Measurements from ENCODE around the gene CLDN25. TPM values are rescaled to one million over a fixed set of nuclear protein-coding genes. Genes with fewer than 3 reads are reported as not detected.
"Not testable (repeated sequence)": the region's sequence is repeated elsewhere in the genome, so short reads cannot be mapped to it uniquely, and the experiment has no call there.

CLDN25 gene
- total and polyA plus RNA-seq, 12 donors: not detected

DNA sequence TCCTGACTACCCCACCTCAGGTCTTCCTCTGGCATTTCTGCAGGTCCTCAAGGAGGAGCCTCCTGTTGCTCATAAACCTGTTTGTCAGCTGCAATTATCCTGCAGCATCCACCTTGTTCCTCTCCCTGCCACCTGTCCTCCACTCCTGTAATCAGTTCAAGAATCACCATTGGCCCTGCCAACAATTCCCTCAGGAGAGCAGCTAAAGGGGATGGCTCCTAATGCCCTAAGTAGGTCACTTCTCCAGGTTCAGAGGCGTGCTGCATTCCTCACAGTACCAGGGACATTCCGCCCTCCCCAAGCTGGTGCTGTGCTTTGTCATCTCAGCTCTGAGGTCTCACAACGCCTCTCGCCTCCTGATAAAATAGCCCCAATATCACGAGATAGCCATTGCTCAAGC lies 2.1 kb downstream of the CLDN25 start:
- DNase-seq: no peak
- TF ChIP-seq, protein P1, sequence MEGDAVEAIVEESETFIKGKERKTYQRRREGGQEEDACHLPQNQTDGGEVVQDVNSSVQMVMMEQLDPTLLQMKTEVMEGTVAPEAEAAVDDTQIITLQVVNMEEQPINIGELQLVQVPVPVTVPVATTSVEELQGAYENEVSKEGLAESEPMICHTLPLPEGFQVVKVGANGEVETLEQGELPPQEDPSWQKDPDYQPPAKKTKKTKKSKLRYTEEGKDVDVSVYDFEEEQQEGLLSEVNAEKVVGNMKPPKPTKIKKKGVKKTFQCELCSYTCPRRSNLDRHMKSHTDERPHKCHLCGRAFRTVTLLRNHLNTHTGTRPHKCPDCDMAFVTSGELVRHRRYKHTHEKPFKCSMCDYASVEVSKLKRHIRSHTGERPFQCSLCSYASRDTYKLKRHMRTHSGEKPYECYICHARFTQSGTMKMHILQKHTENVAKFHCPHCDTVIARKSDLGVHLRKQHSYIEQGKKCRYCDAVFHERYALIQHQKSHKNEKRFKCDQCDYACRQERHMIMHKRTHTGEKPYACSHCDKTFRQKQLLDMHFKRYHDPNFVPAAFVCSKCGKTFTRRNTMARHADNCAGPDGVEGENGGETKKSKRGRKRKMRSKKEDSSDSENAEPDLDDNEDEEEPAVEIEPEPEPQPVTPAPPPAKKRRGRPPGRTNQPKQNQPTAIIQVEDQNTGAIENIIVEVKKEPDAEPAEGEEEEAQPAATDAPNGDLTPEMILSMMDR (IDR thresholded peaks at IDR 0.05): no peak
- WGBS, 2 donors: 32 to 45% methylated on average over 5 of the region's 5 CpGs
- Histone ChIP-seq H3K9me3 (no peaks in the 10 kb centered on the region), H3K36me3 (no peaks in the 10 kb centered on the region), H3K27me3 (no peaks in the 10 kb centered on the region), H3K4me3 (no peak overlapping the region), H3K27ac (no peak overlapping the region), H3K4me1 (peaks cover 0 to 19% (median 0%) of the 10 kb centered on the region in 9 donors)
- intact Hi-C loops (cut with DNase I): no loop called here
- peak in 2 of 8 donors; percentile 21 to 41 for ATAC-seq

DNA sequence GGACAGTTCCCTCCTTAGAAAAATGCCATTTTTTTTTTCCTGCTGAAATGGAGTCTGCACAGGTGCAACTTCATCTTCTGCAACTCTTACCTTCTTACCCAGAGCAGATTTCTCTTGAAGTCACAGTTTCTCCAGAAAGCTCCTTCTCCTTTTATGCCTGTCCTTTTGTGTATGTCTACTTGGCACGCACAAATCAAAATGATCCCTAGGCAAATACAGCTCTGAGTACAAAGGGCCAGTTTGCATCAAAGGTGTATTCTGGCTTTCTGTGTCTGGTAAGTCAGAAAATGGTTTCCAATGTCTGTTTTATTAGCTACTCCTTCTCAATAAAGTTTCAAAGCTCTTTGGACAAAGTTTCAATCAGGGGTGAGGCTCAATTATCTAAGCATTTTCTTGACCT lies 2.5 kb downstream of the CLDN25 start:
- intact Hi-C loops (cut with DNase I): no loop called here

DNA sequence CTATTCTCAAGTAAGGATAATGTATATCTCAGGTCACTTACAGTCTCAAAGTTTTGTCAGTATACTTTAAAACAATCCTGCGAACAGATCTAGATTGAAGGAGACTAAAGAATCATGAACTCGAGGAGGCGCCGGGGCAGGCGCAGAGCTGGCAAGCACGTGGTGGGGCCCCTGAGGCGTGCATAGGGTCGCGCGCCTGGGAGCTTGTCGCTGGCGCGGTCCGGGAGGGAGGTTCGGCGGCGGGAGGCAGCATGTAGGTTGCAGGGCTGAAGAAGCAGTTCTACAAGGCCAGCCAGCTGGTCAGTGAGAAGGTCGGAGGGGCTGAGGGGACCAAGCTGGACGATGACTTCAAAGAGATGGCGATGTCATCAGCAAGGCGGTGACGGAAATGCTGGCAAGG lies 9.4 kb downstream of the CLDN25 start:
- H3K27me3 ChIP-seq; H3K9me3 ChIP-seq; H3K36me3 ChIP-seq; H3K4me1 ChIP-seq; intact Hi-C loops (cut with DNase I); ATAC-seq; DNase-seq; H3K4me3 ChIP-seq; H3K27ac ChIP-seq: not testable (repeated sequence)
- 83 to 84% methylated on average over 22 of the region's 22 CpGs for WGBS, 2 donors

More for the DNA sequence above, 2.5 kb downstream of the CLDN25 start:
- H3K4me3 ChIP-seq: no peak overlapping the region
- H3K36me3 ChIP-seq: no peaks in the 10 kb centered on the region
- no peaks in the 10 kb centered on the region for H3K9me3 ChIP-seq
- H3K27me3 ChIP-seq: no peaks in the 10 kb centered on the region
- WGBS, 2 donors: 87 to 94% methylated on average over 1 of the region's 1 CpG
- TF ChIP-seq, protein P1 (IDR thresholded peaks at IDR 0.05): no peak
- no peak overlapping the region for H3K27ac ChIP-seq
- ATAC-seq (no peak), DNase-seq (no peak)
- peaks cover 0 to 19% (median 0%) of the 10 kb centered on the region in 9 donors for H3K4me1 ChIP-seq

DNA sequence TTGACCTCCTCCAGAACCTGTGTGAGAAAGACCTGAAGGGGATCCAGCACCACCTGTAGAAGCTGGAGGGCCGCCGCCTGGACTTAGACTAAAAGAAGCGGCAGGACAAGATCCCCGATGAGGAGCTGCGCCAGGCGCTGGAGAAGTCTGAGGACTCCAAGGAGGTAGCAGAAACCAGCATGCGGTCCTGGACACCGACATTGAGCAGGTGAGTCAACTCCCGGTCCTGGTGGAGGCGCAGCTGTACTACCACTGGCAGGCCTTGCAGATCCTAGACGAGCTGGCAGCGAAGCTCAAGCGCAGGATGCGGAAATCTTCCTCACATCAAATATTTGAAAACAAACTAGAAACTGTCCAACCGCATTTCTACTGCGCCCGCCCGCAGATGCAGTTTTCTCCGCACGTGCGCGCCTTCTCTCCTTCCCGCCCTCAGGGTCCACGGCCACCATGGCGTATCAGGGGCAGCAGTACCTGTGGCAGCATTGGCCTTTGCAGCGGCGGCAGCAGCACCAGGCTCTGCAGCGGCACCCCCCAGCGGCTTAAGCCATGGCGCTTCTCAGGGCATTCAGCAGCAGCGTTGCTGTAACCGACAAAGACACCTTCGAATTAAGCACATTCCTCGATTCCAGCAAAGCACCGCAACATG lies 10.2 kb downstream of the CLDN25 start:
- 80 to 85% methylated on average over 35 of the region's 35 CpGs for WGBS, 2 donors

More for the DNA sequence above, 10.2 kb downstream of the CLDN25 start:
- no peak for ATAC-seq
- H3K27me3 ChIP-seq: peaks cover 0 to 4% (median 0%) of the 10 kb centered on the region in 7 donors
- H3K9me3 ChIP-seq: no peaks in the 10 kb centered on the region
- no peak for DNase-seq
- H3K4me1 ChIP-seq: no peaks in the 10 kb centered on the region
- H3K4me3 ChIP-seq: no peak overlapping the region
- no peak overlapping the region for H3K27ac ChIP-seq
- TF ChIP-seq, protein P1 (IDR thresholded peaks at IDR 0.05): no peak
- intact Hi-C loops (cut with DNase I): loop anchor here in 3 of 10 donors (10.0 kb wide), 2 partner anchors 475 to 485 kb away; partner anchors contain the start of gene TTC12 (in 1 of the 3)
- no peaks in the 10 kb centered on the region for H3K36me3 ChIP-seq

Data from heart right ventricle (tissue), 16 donors.